ENCODE data around the gene PTEN.
"Not testable (repeated sequence)": the region's sequence is repeated elsewhere in the genome, so short reads cannot be mapped to it uniquely, and the experiment has no call there.

Gene PTEN

DNA sequence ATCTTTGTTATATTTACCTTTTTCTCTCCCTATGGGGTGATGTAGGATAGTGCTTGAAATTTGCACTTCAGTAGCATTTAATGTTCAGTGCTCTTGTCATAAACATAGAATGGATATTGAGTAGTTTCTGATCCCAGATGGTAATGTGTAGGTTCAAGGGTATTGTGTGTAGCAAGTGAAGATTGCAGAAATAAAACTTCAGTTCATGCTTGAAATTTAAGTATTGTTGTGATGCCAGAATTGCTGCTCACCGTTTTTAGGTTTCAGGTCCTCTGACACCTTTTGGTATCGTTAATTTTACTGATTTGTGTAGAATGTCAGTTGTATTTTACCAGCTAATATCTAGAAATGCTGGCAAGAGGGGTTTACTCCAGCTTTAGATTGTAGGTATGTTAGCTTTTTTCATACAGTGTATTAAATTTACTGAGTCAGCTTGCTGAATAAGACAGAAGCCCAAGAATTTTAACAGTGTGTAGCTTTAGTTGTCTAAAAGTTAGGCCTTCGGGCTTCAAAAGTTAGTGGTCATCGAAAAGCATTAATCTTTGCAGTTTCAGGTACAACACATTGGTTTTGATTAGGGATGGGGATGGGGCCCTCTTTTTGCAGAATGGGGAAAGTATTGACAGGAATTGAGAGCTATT is 1.9 kb downstream of the PTEN start:
- peaks cover 6% of the 10 kb centered on the region; the same call in 1 of the 2 replicates for H3K4me1 ChIP-seq
- H3K4me3 ChIP-seq (ENCODE audit: low read depth, low read length) = peak overlapping the region; percentile 99
- H3K9me3 ChIP-seq = no peaks in the 10 kb centered on the region
- H3K36me3 ChIP-seq = peaks cover 3% of the 10 kb centered on the region
- DNase-seq = no peak
- TF ChIP-seq, protein P1, sequence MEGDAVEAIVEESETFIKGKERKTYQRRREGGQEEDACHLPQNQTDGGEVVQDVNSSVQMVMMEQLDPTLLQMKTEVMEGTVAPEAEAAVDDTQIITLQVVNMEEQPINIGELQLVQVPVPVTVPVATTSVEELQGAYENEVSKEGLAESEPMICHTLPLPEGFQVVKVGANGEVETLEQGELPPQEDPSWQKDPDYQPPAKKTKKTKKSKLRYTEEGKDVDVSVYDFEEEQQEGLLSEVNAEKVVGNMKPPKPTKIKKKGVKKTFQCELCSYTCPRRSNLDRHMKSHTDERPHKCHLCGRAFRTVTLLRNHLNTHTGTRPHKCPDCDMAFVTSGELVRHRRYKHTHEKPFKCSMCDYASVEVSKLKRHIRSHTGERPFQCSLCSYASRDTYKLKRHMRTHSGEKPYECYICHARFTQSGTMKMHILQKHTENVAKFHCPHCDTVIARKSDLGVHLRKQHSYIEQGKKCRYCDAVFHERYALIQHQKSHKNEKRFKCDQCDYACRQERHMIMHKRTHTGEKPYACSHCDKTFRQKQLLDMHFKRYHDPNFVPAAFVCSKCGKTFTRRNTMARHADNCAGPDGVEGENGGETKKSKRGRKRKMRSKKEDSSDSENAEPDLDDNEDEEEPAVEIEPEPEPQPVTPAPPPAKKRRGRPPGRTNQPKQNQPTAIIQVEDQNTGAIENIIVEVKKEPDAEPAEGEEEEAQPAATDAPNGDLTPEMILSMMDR (IDR thresholded peaks at IDR 0.05; ENCODE audit: low read depth, low read length) = no peak
- H3K27me3 ChIP-seq = no peaks in the 10 kb centered on the region

DNA sequence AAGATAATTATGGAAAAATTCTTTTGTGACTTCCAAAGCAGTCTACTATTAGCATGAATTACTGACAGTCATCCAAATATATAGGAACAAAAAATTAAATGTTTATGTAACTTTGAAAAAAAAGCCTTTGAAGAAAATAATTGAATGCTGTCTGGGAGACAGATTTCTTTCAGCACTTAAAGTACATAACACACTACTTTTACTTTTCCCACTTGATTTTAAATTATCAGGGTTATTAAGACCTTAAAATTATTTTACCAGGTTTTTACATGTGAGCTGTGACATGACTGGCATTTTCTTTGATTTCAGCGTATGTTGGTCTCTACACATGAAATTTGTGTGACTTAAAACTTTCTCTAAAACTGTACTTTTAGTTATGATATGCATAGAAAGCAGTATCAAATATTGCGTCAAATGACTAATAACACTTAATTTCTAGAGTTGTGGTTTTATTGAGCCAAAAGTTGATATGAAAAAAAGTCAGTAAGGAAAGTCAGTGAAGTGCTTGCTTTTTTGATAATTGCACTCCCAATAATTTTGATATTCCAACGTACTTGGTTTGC is 3.1 kb downstream of the PTEN start:
- DNase-seq = no peak
- Histone ChIP-seq H3K4me1 (0 out of 2 replicates have a peak, but pooled peaks cover under 1% of the 10 kb centered on the region), H3K9me3 (no peaks in the 10 kb centered on the region), H3K36me3 (peaks cover 3% of the 10 kb centered on the region), H3K27me3 (no peaks in the 10 kb centered on the region), H3K4me3 (ENCODE audit: low read depth, low read length) (peak overlapping the region; percentile 99)
- TF ChIP-seq, protein P1 (IDR thresholded peaks at IDR 0.05; ENCODE audit: low read depth, low read length) = no peak

DNA sequence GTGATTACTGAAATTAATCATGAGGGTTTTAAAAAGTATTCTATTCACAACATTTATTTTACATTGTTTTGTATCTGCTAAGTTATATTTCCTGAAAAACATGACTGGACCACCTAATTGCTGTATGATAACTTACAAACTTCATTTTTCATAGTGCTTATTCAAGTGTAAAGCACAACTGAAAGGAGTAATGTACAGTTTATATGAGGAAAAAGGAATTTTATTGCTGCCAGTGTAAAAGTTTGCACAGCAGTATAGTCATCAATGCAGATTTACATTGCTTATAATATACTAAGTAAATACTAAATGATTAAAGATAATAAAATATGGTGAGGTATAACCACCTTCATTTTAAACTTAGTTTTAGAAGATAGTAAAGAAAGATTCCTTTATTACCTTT is 4.0 kb downstream of the PTEN start:
- no peak for DNase-seq
- peaks cover 3% of the 10 kb centered on the region for H3K36me3 ChIP-seq

DNA sequence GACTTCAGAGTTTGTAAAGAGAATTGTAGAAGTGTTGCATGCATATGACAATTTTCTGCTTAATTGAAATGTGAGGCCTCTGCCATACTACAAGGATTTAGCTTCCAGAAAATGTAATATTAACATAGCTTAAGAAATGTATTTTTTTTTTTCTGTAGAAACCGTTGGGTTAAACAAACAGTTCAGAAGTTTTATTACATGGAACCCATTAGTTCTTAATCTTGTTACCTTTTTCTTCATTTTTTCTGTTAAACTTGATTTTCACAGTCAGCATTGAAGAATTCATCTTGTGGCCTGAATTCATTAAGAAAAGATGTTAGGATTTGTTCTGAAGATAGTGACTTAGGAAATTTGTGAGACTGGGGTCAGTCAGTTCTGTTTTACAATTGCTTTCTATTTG is 4.9 kb downstream of the PTEN start:
- Histone ChIP-seq H3K4me1 (0 out of 2 replicates have a peak, but pooled peaks cover 2% of the 10 kb centered on the region), H3K4me3 (ENCODE audit: low read depth, low read length) (peak overlapping the region; percentile 99), H3K9me3 (no peaks in the 10 kb centered on the region), H3K27me3 (no peaks in the 10 kb centered on the region), H3K36me3 (peaks cover 3% of the 10 kb centered on the region)
- no peak for DNase-seq
- TF ChIP-seq, protein P1 (IDR thresholded peaks at IDR 0.05; ENCODE audit: low read depth, low read length) = no peak

More for the DNA sequence above, 4.0 kb downstream of the PTEN start:
- TF ChIP-seq, protein P1 (IDR thresholded peaks at IDR 0.05; ENCODE audit: low read depth, low read length) = no peak
- no peaks in the 10 kb centered on the region for H3K9me3 ChIP-seq
- H3K4me3 ChIP-seq (ENCODE audit: low read depth, low read length) = peak overlapping the region; percentile 99
- no peaks in the 10 kb centered on the region for H3K4me1 ChIP-seq
- H3K27me3 ChIP-seq = no peaks in the 10 kb centered on the region

DNA sequence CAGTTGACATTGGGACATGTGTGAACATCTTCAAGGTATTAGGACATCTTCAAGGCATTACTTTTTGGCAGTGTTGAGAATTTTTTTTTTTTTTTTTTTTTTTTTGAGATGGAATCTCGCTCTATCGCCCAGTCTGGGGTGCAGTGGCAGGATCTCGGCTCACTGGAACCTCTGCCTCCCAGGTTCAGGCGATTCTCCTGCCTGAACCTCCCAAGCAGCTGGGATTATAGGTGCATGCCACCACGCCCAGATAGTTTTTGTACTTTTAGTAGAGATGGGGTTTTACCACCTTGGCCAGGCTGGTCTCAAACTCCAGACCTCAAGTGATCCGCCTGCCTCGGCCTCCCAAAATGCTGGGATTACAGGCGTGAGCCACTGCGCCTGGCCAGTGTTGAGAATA is 5.7 kb downstream of the PTEN start:
- H3K4me1 ChIP-seq, DNase-seq, H3K9me3 ChIP-seq, H3K36me3 ChIP-seq, H3K27me3 ChIP-seq: not testable (repeated sequence)
- peak overlapping the region; percentile 99 for H3K4me3 ChIP-seq (ENCODE audit: low read depth, low read length)

DNA sequence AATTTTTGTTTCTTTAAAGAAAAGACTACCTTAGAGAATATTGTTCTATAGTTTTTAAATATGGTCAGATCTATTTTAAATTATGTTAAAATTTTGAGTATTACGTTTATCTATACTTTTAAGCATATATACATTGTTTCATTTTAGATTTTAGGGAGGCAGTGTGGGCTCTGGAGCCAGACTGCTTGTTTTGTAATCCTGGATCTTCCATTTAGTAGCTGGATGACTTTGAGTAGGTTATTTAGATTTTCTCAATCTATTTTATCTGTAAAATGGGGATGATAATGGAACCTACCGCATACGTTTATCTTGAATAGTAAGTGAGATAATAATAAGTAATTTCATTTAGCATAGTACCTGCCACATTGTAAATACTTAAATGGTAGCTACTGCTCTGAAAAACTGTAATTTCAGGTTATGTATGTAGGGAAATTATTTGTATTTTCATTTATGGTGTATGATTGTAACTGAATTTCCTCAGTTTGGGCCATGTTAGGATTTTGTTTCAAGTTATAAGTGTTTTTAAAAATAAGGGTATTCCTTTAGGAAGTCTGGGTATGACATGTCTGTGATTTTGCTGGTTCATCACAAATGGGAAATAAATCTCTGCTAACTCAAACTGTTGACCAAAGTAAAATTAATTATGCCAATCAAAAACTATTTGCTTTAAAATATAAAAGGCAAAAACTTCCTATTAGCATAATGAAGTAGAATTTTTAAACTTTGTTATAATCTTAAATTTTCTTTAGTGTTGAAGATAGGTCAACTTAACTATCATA is 6.5 kb downstream of the PTEN start:
- TF ChIP-seq, protein P1 (IDR thresholded peaks at IDR 0.05; ENCODE audit: low read depth, low read length) = no peak
- no peaks in the 10 kb centered on the region for H3K9me3 ChIP-seq
- no peaks in the 10 kb centered on the region; the same call in 1 of the 2 replicates for H3K36me3 ChIP-seq
- no peak for DNase-seq
- no peak overlapping the region for H3K4me3 ChIP-seq (ENCODE audit: low read depth, low read length)
- 0 out of 2 replicates have a peak, but pooled peaks cover 6% of the 10 kb centered on the region for H3K4me1 ChIP-seq
- no peaks in the 10 kb centered on the region for H3K27me3 ChIP-seq

Measured in BE2C (cell line).